Measurements from ENCODE around the gene C5.
A peak's percentile ranks its signal among the peaks of the same experiment; 100 is the strongest.
"Not testable (repeated sequence)": the region's sequence is repeated elsewhere in the genome, so short reads cannot be mapped to it uniquely, and the experiment has no call there.

C5 gene

DNA sequence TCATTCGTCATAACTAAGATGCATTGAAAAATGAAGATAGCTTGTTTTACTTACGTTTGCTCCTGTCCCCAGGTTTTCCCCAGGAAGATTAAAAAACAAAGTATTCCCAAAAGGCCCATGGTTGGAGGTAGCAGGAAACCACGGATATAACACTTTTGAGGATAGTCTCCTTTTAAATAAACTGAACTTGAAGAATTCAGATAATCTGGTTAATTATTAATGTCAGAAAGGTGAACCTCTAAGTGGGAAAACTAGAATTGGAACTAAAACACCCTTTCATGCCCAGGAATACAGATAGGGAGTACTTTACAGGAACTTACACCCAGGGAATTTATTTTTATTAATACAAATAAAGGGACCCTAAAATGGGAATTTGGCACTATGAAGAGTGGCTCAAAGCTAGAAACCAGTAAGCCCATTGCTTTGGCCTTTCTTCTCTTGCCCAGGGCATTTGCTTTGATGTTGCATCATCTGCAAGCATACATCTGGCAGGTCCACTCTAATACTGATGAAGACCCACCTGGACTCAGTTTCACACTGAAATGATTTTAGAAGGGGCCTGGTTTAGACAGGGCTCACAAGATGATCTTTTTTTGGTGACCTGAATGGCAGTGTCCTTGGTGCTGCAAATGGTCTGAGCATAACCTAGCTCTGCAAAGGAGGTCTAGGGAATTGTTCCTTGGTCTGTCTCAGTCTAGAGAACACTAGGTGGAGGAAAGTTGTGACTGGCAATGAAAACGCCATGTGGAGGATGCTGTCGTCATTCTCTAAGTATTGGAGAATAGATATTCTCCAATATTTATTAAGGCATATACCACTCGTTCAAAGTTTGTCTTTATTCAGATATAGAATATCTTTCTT is at the start of gene C5:
Gene C5 (minus strand): TSS at position 148 of the 861 bp plus-strand sequence. CDS start 29 bp downstream, at position 119.
- no peak for DNase-seq

DNA sequence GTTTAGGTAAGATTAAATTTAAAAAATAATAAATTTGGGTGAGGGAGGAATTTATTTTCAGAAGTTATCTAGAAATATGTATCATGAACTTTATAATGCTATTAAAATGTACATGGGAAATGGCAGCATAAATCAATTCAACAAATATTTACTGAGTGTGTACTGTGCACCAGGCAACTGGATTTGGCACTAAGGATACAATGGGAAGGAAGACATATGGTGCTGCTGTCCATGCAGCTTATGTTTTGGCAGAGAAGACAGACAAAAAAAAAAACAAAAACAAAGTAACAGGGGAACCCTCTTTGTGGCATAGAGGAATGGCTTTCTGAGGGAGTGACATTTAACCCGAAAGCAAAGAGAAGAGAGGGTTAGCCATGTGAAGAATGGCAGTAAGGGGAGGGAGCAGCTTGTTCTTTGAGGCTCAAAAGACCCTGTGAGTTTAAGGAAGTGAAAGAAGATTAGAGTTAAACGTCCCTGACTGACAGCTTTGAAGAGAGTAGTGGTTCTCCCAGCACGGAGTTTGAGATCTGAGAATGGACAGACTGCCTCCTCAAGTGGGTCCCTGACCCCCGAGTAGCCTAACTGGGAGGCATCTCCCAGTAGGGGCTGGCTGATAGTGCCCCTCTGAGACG is 48.6 kb upstream of the C5 start:
- DNase-seq = no peak

DNA sequence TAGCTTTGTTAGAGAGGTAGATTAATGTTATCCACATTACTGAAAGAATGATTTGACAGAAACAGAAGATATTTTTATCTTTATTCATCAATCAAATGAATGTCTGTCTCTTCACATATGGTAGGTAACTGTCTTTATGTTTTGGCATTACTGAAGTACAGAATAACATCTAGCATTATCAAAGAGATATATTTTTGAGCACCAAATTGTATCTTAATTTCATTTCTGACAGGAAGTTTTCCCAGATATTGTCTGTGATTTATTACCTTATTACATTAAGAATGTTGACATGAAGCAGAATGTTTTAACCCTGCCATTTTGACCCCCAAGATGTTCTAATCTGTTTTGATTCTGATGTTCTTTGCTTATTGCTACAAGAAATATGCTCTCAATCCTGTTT is 45.0 kb upstream of the C5 start:
- DNase-seq = no peak

DNA sequence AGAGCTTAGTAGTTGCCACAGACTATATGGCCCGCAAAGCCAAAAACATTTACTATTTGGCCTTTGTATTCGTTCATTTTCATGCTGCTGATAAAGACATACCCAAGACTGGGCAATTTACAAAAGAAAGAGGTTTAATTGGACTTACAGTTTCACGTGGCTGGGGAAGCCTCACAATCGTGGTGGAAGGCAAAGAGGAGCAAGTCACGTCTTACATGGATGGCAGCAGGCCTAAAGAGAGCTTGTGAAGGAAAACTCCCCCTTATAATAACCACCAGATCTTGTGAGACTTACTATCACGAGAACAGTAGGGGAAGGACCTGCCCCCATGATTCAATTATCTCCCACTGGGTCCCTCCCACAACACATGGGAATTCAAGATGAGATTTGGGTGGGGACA is 40.7 kb upstream of the C5 start:
- DNase-seq = not testable (repeated sequence)

DNA sequence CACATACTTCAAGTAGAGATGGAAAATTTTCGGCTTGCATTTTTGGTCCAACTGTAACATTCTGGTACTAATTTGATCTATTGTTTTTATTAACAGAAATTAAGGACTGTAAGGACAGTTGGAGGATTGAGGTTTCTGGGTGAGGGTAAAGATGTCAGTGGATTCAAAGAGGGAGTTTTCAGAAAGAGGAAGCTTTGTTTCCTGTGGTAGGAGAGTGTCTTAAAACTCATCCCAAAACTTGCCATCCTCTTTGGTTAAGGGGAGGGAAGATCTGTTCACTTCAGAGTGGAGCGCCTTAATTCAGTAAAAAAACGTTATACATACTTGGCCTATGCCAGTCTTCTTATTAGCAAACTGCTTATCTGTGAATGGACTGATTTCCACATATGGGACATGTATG is 38.5 kb upstream of the C5 start:
- DNase-seq = no peak

DNA sequence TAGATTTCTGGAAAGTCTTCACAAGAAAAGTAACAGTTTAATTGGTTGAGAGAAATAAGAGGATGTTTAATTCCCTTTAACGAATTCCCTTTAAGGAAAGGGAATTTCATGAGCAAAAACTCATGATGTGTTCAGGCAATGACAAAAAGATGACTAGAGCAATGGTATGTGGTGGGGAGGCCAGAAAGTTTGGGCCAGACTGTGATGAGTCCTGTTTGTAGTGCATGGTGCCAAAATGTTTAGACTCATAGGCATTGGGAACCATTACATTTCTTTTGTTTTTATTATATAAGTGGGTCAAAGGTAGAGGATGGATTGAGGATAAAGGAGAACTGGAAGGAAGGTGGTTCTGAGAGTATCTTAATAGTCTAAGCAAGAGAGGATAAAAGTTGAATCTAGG is 35.6 kb upstream of the C5 start:
- no peak for DNase-seq

DNA sequence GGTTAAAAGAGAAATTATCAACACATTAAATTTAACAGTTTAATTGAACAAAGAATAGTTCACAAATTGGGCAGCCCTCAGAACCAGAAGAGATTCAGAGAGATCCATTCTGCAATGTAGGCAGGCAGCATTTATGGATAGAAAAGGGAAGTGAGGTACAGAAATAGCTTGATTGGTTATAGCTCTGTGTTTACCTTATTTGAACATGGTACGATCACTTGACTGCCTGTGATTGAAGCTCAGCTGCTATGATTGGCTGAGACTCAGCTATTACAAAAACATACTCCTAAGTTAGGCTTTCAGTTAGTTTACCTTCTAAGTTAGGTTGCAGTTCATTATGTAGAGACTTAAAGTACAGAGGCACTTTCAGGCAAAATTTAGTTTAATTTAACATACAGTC is 32.0 kb upstream of the C5 start:
- no peak for DNase-seq

DNA sequence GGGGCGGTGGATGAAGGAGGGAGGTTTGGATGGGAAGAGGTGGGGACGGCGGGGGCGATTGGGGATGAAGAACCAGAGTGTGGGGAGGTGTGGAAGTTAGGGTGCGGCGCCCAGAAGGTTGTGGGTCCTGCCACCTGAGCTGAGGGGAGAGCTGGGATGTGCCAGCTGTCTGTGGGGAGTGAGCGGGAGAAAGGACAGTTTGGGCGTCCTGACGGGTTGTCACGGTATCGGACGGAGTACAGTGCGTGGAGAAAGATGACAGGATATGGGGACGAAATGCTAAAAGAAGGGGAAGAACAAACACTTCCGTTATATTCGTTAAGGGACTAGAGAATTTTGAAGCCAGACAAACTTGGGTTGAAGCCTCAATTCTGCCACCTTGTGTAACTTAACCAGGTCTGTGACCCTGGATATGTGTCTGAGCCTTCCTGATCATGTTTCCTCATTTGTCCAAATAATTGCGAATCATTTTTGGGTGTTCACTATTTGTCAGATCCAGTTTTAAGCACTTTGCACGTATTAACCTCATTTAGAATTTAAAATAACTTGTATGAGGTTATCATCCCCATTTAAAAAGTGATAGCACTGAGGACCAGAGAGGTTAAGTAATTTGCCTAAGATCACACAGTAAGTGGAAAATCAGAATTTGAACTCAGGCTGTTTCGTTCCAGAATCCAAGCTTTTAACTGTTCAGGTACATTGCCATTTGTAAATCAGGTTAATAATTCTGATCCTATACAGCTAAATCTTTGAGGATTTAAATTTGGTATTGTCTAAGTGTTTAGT is 25.4 kb upstream of the C5 start:
- DNase-seq = no peak

DNA sequence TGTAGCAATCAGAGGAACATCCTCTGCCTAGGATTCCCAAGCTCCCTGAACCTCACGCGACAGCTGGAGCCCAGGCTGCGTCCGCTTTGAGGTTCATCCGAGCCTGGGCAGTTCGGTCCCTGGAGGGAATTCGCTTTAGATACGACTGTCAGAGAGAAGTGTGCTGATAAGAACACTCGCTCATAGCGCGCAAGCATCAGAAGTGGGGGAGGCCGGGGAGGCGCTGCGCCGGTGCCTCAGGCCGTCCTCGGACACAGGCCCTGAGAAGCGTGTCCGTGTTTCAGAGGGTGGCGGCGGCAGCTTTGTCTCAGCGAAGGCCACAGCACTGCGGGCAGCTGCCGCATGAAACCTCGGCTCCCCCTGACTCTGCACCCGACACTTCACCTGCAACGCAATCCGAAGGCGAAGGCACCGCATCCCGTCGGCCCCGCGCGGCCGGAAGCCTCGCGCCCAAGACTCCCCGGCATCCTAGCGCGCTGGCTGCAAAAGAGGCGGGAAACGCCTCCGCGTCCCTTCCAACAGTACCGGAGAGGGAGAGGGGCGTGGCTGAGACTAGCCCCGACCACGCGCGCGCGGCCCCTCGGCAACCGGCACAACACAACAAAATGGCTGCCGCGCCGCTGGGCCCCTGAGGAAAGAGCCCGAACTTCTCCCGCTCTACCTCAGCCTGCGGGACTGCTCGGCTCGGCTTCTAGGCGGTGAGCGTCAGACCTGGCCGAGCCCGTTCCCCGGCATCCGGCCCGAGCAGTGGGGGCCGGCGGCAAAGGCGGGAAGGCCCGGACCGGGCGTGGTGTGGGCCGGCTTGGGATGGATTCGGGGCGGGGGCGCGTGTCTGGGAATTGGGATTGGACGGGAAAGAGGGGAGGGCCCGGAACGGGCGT is 24.5 kb upstream of the C5 start, which contains the start of gene CNTRL:
Gene CNTRL (plus strand): TSS at position 586 of the 881 bp plus-strand sequence. CDS start 13,372 bp downstream, outside the sequence.
- DNase-seq = peak; percentile 92

DNA sequence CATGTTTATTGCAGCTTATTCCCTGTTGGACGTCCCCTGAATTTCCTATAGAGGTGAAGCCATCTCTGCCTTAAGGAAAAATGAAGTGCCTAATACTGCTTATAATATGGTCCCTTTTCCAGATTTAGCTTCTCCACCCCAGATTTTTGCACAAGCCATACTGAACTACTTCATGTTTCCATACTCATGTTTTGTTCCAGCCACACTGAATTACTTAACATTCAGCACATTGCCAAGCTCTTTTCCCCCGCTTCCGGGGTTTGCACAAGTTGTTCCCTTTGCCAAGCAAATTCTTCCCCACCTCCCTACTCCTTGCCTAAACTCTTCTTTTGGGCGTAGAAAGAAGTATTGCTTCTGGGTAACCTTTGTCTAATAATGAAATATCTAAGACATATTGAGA is 23.0 kb upstream of the C5 start:
- DNase-seq = no peak

DNA sequence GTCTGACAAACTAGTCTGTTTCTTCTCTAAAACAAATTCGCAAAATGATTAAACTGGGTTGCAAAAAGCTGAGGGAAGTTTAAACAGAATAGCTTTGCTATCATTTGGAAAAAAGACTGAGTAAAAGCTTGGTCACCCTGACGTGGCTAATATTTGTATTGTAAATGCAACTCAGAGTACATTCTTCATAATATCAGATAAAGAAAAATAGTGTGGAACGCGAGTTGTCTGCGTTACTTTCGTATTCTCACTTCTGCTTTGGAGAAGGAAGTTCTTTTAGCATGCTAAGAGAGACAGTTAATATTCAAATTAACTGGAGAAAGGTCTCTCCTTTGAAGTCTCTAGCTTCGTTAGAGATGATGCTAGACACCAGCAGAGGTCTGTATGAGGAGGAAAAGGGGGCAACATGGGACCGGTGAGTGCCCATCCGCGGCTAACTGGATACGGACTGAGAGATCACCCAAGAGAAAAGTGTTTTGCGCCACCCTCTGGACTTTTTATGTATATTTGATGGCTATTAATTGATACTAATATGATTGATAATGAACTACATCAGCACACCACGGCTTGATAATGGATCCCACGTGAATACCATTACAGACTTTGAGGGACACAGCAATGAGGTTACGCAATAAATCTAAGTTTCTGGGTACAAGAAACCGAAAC is 21.8 kb upstream of the C5 start:
- no peak for DNase-seq

DNA sequence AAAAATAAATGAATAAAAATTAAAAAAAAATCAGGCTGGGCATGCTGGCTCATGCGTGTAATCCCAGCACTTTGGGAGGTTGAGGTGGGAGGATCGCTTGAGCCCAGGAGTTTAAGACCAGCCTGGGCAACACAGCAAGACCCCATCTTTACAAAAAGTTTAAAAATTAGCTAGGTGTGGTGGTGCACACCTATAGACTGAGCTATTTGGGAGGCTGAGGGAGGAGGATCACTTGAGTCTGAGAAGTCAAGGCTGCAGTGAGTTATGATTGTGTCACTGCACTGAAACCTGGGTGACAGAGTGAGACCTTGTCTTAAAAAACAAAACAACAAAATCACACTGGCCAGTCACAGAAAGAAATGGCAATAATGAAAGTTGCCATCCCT is 21.3 kb upstream of the C5 start:
- DNase-seq = no peak

DNA sequence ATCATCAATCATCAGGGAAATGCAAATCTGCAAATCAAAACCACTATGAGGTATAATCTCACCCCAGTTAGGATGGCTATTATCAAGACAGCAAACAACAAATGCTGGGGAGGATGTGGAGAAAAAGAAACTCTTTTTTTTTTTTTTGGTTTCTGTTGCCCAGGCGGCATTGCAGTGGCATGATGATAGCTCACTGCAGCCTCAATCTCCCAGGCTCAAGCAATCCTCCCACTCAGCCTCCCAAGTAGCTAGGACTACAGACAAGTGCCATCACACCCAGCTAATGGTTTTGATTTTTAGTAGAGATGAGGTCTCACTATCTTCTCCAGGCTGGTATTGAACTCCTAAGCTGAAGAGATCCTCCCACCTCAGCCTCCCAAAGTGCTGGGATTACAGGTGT is 19.3 kb upstream of the C5 start:
- DNase-seq = no peak

DNA sequence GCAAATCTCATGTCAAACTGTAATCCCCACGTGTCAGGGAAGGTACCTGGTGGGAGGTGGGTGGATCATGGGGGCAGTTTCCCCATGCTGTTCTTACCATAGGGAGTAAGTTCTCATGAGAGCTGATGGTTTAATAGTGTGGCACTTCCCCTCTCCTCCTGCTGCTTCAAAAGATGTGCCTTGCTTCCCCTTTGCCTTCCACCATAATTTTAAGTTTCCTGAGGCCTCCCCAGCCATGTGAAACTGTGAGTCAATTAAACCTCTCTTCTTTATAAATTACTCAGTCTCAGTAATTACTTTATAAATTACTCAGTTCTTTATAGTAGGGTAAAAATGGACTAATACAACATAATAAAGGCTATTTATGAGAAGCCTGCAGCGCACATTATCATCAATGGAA is 17.6 kb upstream of the C5 start:
- DNase-seq = no peak

DNA sequence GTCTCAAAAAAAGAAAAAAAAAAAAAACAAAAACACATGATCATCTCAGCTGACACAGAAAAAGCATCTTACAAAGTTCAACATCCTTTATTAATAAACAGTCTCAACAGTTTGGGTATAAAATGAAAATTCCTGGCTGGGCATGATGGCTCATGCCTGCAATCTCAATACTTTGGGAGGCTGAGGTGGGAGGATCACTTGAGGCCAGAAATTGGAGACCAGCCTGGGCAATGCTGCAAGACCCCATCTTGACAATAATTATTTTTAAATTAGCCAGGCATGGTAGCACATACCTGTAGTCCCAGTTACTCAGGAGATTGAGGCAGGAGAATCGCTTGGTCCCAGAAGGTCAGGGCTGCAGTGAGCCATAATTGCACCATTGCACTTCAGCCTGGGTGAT is 16.8 kb upstream of the C5 start:
- DNase-seq = no peak

DNA sequence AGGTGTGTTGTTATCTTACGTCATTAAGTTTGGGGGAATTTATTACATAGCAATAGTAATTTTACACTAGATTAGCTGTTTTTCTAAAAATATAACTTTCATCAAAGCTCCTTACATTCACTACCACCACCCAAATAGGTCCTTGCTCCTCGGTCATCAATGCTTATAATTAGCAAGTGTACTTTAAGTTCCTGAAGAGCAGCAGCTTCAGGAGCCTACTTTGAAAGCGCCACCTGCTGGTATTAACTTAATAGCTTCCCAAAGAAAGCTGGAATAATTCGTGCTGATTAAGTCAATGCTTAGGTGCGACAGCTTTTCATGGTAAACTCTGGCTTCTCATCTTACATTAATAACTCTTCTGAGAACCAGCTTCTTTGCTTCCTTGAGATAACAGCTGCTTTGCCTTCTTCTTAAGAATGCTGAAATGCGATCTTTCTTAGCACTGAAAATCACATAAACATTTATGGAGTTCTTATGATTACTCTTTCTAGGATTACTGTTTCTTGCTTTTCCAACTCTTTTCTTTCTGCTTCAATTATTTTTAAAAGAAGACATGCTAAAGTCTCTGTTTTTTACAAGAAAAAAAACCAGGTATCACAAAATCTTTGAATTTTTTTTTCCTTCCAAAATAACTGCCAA is 10.0 kb upstream of the C5 start:
- DNase-seq = no peak

DNA sequence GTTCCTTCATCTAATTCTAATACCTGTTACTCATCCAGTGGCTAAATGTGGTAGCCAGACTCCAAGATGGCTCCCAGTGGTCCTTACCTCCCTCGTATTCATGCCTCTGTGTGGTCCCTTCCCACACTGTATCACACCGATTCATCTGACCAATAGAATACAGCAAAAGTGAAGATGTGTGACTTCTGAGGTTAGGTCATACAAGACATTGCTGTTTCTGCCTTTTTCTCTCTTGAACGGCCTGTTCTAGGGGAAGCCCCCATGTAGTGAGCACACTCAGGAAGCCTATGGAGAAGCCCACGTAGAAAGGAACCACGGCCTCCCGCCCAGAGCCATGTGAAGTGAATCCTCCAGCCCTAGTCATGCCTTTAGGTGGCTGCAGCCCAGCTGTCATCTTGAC is 9.4 kb upstream of the C5 start:
- DNase-seq = no peak

DNA sequence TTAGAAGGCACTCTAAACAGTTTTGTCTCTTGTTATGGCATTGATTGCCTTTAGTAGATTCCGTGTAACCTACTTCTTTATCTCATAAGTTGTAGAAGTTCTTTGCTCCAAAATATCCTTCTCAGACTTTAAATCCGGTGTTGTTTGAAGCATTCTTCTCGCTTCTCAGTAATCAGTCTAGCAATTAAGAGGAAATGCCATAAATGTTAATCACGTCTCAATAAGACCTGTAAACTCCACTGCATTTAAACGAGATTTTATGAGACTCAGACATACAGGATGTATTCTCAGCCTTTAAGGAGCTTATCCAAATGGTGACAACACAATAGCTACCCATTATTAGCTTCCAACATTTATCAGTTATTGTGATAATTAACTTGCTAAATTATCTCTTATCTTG is 7.7 kb upstream of the C5 start:
- DNase-seq = no peak

DNA sequence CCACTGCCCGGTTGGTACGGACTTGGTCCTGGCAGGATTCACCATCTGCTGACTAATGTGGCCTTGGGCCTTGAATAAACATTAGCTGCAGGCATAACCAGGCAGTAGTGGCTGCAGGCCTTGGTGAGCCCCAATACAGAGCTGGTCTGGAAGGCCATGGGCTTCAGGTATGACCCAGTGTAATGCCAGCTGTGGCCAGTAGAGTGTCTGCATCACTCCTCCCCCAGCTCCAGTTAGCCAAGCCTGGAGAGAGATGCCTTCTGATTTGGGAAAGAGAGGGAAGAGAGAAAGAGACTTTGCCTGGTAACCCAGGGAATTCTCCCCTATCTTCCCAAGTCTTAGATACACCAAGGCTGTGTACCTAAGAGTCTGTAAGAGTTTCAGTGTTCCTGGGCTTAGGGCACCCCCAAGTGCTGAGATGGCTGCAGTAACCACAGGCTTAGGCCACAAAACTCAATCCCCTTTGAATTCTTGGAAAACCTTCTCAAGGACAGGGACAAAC is 5.6 kb upstream of the C5 start:
- DNase-seq = no peak

DNA sequence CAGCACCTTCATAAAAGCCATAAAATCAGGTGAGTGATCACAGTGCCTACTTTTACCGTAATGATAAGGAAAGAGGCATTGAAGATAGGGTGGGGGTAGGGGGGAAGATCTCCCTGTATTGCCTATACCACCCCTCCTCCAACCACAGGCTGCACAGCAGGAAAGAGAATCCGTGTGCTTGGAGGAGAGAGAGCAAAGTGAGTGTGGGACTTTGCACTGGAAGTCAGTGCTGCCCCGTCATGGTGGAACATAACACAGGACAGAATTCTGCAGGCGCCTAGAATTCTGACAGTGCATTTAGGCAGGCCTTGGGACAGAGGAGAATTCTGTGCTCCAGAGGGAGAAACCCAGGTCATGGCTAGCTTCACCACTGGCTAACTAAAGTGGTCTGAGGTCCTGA is 3.5 kb upstream of the C5 start:
- DNase-seq = no peak

DNA sequence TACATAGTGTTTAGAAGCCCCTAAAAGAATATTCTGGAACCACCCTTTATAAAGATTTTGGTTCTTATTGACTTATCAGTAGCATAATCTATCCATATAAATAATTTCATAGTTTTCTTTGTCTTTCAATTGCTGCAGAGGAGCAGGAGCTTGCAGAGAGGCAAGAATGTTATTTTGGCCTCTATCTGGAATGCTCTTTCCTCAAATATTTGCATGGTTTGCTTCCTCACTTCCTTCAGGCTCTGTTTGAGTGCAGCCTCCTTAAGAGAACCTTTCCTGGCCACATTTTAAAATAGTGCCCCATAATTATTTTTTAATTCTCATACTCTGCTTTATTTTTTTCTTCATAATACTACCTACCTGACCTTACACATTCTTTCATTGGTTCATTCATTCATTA is 1.5 kb downstream of the C5 start:
- no peak for DNase-seq
